HL-60/S4 (cell line): ENCODE results near the gene SERPINA9.
"Not testable (repeated sequence)": the region's sequence is repeated elsewhere in the genome, so short reads cannot be mapped to it uniquely, and the experiment has no call there.

Source experiments
- in situ Hi-C: fragments of 300-500 bp; cut with MboI; formaldehyde crosslinking; loops from 2 replicates; pipeline ENCODE4 v1.14.3; 2022; ENCODE audit warnings: low sequenced_read_pairs

Gene SERPINA9

DNA sequence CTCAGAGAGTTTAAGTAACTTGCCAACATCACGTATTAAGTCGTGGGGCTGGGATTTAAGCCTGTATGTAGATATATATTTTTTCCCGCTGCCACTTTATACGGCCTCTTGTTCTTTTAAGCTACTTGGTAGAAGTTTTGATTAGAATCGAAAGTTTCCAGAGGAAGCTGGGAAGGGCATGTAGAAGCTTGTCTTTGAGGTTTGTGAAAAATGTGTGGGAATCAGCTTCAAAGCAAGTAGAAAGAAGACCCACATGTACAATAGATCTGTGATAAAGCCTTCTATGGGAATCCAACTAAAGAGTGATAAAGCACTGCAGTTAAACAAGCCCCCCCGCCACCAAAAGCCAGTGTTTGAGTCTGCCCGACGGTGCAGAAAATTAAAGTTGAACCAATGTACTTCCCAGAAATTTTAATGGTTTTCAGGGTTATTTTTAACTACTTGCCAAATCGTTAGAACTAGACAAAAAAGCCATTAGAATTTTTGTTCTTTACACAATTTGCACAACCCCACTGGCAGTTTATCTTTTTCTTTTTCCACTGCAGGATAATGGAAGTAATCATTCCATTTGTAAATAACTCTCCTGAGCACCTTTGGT lies 48.9 kb downstream of the SERPINA9 start:
- in situ Hi-C loops: no loop called here

DNA sequence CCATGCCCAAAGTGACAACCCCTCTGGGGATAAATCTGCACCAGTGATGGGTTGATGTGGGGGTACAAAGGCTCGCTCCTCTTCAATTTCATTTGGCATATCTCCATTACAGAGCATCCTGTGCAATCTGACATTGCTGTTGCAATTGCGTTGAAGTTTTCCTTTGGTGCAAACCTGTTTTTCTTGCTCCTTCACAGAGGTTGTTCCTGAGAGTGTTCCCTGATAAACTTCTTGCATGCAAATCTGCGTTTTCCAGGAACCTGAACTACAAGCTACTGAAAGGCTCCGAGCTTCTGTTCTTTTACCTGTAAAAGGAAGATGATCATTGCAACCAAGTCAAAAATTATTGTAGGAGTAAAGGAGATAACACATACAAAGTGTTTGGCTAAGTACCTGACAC lies 49.5 kb downstream of the SERPINA9 start:
- in situ Hi-C loops: no loop called here

DNA sequence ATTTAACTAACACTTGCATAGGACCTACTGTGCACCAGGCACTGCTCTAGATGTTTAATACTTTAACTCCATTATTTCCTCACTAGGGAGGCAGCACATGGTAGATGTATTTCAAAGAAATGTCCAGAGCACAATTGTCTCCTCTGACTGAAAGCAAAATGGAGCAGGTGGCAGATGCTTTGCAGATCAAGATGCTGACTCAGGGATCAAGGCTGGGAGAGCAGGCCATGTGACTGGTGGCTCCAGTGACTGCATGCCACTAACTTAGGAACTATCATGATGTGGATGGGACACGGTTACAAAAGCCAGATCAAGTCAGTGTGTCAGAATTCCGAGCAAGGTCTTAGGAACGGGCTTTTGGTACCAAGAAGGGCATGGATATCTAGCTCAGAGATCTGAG lies 51.6 kb downstream of the SERPINA9 start:
- in situ Hi-C loops: no loop called here

DNA sequence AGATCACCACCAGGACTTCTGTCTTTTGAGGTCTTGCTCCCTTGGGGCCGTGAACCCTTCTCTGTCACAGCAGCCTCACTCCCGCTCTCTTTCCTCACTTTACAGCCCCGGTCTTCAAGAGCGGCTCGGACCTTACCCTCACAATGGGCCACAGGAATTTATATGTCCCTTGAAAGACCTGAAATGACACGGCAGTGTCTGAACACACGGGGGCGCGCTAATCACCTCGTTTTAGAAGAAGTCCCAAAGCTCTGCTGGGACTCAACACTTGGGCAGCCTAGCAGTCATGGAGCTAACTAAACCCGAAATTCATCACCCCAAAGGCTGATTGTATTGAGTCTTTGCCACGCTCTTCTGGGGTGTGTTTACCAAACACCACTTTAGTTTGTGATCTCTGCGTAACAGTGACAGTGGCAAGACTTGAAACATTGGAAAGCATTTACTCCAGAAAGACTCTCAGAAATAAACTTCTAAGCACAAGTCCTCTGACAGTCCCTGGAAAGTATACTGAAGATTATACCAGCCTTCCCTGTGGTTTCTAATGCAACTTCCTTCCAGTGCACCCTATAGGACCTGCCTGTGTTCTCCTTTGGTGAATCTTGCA lies 52.4 kb downstream of the SERPINA9 start:
- in situ Hi-C loops: no loop called here

DNA sequence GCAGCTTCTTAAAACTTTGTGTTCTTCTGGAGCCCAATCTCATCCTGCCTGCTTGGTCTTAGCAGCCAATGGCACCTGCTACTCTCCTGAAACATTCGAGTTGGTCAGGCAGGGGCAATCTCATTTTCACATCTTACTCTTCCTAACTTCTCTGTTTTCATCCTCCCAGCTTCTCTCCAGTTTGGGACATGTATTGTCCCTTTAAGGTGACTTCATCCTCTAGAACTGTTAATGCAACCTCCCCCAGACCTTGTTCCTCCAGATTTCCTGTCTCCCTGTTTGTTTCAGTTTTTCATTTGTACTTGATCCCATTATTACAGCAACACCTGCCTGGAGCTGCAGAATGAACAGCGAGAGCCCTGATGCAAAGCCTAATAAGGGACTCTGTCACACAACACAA lies 54.7 kb downstream of the SERPINA9 start:
- in situ Hi-C loops: no loop called here

DNA sequence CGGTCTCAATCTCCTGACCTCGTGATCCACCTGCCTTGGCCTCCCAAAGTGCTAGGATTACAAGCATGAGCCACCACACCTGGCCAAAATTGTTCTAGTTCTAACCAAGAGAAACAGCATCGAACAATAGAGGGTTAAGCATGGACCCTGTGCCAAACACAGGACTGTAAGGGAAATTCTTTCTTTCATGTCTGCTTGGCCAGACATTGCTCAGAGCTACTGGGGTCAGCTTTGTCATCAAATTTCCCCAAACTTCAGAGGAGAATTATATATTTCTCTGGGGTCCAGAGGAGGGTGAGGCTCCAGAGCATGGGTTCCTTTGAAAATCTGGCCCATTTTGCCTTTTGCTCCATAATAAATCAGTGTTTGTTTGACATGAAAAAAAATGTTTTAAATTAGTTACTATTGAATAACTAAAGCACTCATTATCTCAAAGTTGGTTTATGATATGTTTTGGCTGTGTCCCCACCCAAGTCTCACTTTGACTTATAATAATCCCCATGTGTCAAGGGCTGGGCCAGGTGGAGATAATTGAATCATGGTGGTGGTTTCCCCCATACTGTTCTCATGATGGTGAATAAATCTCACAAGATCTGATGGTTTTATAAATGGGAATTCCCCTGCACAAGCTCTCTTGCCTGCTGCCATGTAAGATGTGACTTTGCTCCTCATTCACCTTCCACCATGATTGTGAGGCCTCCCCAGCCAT lies 58.3 kb downstream of the SERPINA9 start:
- in situ Hi-C loops: not testable (repeated sequence)
